ENCODE measurements around the gene NCMAP. TPM values are rescaled to one million over a fixed set of nuclear protein-coding genes. Genes with fewer than 3 reads are reported as not detected.
"Not testable (repeated sequence)": the region's sequence is repeated elsewhere in the genome, so short reads cannot be mapped to it uniquely, and the experiment has no call there.

NCMAP gene
- polyA plus RNA-seq, 1 donor (not counting 4 experiments of a cell fraction or from before 2014, with no cell fraction given): 0.05 TPM

- Histone ChIP-seq H3K79me2 (ENCODE audit: control insufficient read depth, insufficient read depth, low read length) (peaks cover 4% of the 10 kb centered on the region), H3K27ac (ENCODE audit: control insufficient read depth, insufficient read depth, low read length) (no peak overlapping the region), H3K36me3 (ENCODE audit: control insufficient read depth in 2 of 2, extremely low read depth in 1 of 2, insufficient read depth in 2 of 2, low read length in 2 of 2) (peaks cover 0 to 2% of the 10 kb centered on the region in 2 experiments), H3K4me3 (ENCODE audit: control insufficient read depth in 2 of 3, extremely low read depth in 1 of 3, insufficient read depth in 2 of 3, low read depth in 1 of 3, low read length in 3 of 3) (no peak overlapping the region), H3K27me3 (ENCODE audit: control insufficient read depth, extremely low read depth, insufficient read depth, low read length) (no peaks in the 10 kb centered on the region), H3K4me1 (ENCODE audit: control insufficient read depth, extremely low read depth, insufficient read depth, low read length) (peaks cover 13% of the 10 kb centered on the region), H2AFZ (ENCODE audit: control insufficient read depth, low read length) (no peak overlapping the region), H3K9me3 (ENCODE audit: control insufficient read depth, low read depth, low read length) (no peaks in the 10 kb centered on the region), H4K20me1 (ENCODE audit: control insufficient read depth, extremely low read depth, insufficient read depth, low read length) (no peaks in the 10 kb centered on the region), H3K9ac (ENCODE audit: control insufficient read depth, extremely low read depth, insufficient read depth, low read length) (no peak overlapping the region), H3K4me2 (ENCODE audit: control insufficient read depth, extremely low read depth, insufficient read depth, low read depth, low read length) (no peak overlapping the region), H3K9me1 (ENCODE audit: control insufficient read depth, extremely low read depth, insufficient read depth, low read length) (no peaks in the 10 kb centered on the region)
- no peak for FAIRE-seq
- dilution Hi-C loops (cut with MboI; ENCODE audit: extremely low pct_ligation_motif_present, low sequenced_read_pairs): no loop called here
- DNase-seq (ENCODE audit: low read depth, low spot score): no peak
- TF ChIP-seq, protein P1, sequence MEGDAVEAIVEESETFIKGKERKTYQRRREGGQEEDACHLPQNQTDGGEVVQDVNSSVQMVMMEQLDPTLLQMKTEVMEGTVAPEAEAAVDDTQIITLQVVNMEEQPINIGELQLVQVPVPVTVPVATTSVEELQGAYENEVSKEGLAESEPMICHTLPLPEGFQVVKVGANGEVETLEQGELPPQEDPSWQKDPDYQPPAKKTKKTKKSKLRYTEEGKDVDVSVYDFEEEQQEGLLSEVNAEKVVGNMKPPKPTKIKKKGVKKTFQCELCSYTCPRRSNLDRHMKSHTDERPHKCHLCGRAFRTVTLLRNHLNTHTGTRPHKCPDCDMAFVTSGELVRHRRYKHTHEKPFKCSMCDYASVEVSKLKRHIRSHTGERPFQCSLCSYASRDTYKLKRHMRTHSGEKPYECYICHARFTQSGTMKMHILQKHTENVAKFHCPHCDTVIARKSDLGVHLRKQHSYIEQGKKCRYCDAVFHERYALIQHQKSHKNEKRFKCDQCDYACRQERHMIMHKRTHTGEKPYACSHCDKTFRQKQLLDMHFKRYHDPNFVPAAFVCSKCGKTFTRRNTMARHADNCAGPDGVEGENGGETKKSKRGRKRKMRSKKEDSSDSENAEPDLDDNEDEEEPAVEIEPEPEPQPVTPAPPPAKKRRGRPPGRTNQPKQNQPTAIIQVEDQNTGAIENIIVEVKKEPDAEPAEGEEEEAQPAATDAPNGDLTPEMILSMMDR (optimal IDR thresholded peaks at IDR 0.05 in 1 of 3, IDR thresholded peaks at IDR 0.05 in 1 of 3, conservative IDR thresholded peaks at IDR 0.05 in 1 of 3; ENCODE audit: extremely low read depth in 1 of 3, insufficient read depth in 2 of 3, low read length in 3 of 3): no peak
- TF ChIP-seq EZH2 (IDR thresholded peaks at IDR 0.05; ENCODE audit: low read length): no peak
These were observed 39.4 kb upstream of the NCMAP start for GRCh38 chr1:24516506-24516905.

DNA sequence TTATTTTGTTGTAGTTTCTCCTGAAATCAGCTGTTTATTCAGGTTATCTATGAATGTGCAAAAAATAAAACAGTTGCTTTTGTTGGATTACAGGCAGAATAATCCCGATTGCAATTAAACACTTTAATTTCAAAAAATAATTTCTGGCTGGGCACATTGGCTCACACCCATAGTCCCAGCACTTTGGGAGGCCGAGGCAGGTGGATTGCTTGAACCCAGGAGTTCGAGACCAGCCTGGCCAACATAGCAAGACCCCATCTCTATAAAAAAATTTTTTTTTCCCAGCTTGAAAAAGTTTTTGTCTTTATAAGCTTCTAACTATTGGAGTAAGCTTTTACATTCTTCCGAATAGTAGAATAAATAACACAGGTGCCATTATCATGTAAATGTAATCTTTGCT, 38.0 kb upstream of the NCMAP start:
- no peak overlapping the region for H3K27ac ChIP-seq (ENCODE audit: control insufficient read depth, insufficient read depth, low read length)
- no peak overlapping the region for H3K4me2 ChIP-seq (ENCODE audit: control insufficient read depth, extremely low read depth, insufficient read depth, low read depth, low read length)
- dilution Hi-C loops (cut with MboI; ENCODE audit: extremely low pct_ligation_motif_present, low sequenced_read_pairs): no loop called here
- no peak overlapping the region for H2AFZ ChIP-seq (ENCODE audit: control insufficient read depth, low read length)
- peaks cover 13% of the 10 kb centered on the region for H3K4me1 ChIP-seq (ENCODE audit: control insufficient read depth, extremely low read depth, insufficient read depth, low read length)
- no peaks in the 10 kb centered on the region for H4K20me1 ChIP-seq (ENCODE audit: control insufficient read depth, extremely low read depth, insufficient read depth, low read length)
- TF ChIP-seq, protein P1 (optimal IDR thresholded peaks at IDR 0.05 in 1 of 3, IDR thresholded peaks at IDR 0.05 in 1 of 3, conservative IDR thresholded peaks at IDR 0.05 in 1 of 3; ENCODE audit: extremely low read depth in 1 of 3, insufficient read depth in 2 of 3, low read length in 3 of 3): no peak
- no peak for TF ChIP-seq EZH2 (IDR thresholded peaks at IDR 0.05; ENCODE audit: low read length)
- FAIRE-seq (no peak), DNase-seq (ENCODE audit: low read depth, low spot score) (no peak)
- no peaks in the 10 kb centered on the region for H3K9me3 ChIP-seq (ENCODE audit: control insufficient read depth, low read depth, low read length)
- no peak overlapping the region for H3K9ac ChIP-seq (ENCODE audit: control insufficient read depth, extremely low read depth, insufficient read depth, low read length)
- no peaks in the 10 kb centered on the region for H3K9me1 ChIP-seq (ENCODE audit: control insufficient read depth, extremely low read depth, insufficient read depth, low read length)
- peaks cover 0 to 5% of the 10 kb centered on the region in 2 experiments for H3K36me3 ChIP-seq (ENCODE audit: control insufficient read depth in 2 of 2, extremely low read depth in 1 of 2, insufficient read depth in 2 of 2, low read length in 2 of 2)
- H3K27me3 ChIP-seq (ENCODE audit: control insufficient read depth, extremely low read depth, insufficient read depth, low read length): no peaks in the 10 kb centered on the region
- no peak overlapping the region for H3K4me3 ChIP-seq (ENCODE audit: control insufficient read depth in 2 of 3, extremely low read depth in 1 of 3, insufficient read depth in 2 of 3, low read depth in 1 of 3, low read length in 3 of 3)
- no peaks in the 10 kb centered on the region for H3K79me2 ChIP-seq (ENCODE audit: control insufficient read depth, insufficient read depth, low read length)

DNA sequence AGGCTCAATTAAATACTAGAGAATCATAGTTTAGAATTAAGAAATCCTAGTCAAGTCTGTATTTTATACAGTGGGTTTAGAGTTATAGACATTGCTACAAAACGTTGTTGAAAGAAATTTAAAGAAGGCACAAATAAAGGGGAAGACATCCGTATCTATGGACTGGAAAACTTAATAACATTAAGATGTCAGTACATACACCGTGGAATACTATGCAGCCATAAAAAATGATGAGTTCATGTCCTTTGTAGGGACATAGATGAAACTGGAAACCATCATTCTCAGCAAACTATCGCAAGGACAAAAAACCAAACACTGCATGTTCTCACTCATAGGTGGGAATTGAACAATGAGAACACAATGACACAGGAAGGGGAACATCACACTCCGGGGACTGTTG, 35.6 kb upstream of the NCMAP start:
- H3K9ac ChIP-seq (ENCODE audit: control insufficient read depth, extremely low read depth, insufficient read depth, low read length); H3K9me3 ChIP-seq (ENCODE audit: control insufficient read depth, low read depth, low read length); H3K4me2 ChIP-seq (ENCODE audit: control insufficient read depth, extremely low read depth, insufficient read depth, low read depth, low read length); H3K27me3 ChIP-seq (ENCODE audit: control insufficient read depth, extremely low read depth, insufficient read depth, low read length); H4K20me1 ChIP-seq (ENCODE audit: control insufficient read depth, extremely low read depth, insufficient read depth, low read length); dilution Hi-C loops (cut with MboI; ENCODE audit: extremely low pct_ligation_motif_present, low sequenced_read_pairs); FAIRE-seq; H3K79me2 ChIP-seq (ENCODE audit: control insufficient read depth, insufficient read depth, low read length); H2AFZ ChIP-seq (ENCODE audit: control insufficient read depth, low read length); H3K9me1 ChIP-seq (ENCODE audit: control insufficient read depth, extremely low read depth, insufficient read depth, low read length); H3K4me3 ChIP-seq (ENCODE audit: control insufficient read depth in 2 of 3, extremely low read depth in 1 of 3, insufficient read depth in 2 of 3, low read depth in 1 of 3, low read length in 3 of 3); DNase-seq (ENCODE audit: low read depth, low spot score); H3K27ac ChIP-seq (ENCODE audit: control insufficient read depth, insufficient read depth, low read length); H3K36me3 ChIP-seq (ENCODE audit: control insufficient read depth in 2 of 2, extremely low read depth in 1 of 2, insufficient read depth in 2 of 2, low read length in 2 of 2): not testable (repeated sequence)
- peaks cover 12% of the 10 kb centered on the region for H3K4me1 ChIP-seq (ENCODE audit: control insufficient read depth, extremely low read depth, insufficient read depth, low read length)

Measured in keratinocyte (primary cell).